HG03457 (cell line): Measurements from ENCODE around the gene GPC6.

Experiments used
- ATAC-seq: cut with Tn5 transposase; IDR thresholded peaks from one replicate; pipeline ENCODE4 v1.9.1; 2021; ENCODE audit warnings: moderate number of reproducible peaks; ENCODE audit not compliant: unreplicated experiment

GPC6 gene

DNA sequence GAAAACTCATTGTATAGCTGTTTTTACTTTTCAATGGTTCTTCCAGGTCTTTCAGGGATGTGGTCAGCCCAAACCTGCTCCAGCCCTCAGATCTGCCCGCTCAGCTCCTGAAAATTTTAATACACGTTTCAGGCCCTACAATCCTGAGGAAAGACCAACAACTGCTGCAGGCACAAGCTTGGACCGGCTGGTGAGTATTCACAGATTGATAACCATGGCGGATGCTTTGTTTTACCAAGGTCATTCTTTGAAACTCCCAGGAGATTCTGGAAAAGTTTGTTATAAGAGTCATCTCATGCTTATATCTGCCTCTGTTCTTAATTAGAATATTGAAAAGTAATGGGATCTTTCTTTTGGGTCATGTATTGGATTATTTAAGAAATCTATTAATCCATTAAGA is 1079.3 kb downstream of the GPC6 start:
- no peak for ATAC-seq

DNA sequence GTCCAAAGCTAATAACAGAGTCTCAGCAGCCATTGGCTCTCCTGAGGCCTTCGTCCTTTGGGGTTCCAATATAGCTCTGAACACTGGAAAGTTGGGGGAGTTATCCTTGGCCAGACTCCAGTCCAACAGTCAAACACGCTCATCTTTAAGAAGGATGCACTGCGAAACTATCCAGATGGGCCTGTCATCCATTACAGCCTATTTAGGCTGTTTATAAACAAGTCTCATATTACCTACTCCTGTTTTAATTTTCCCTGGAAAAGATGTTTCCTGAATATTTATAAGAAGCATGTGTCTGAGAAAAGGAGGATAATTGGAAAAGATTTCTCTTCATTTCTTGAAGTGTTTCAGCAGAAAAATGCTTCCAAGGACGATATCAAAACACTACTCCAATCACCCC is 1082.2 kb downstream of the GPC6 start:
- ATAC-seq, result no peak

DNA sequence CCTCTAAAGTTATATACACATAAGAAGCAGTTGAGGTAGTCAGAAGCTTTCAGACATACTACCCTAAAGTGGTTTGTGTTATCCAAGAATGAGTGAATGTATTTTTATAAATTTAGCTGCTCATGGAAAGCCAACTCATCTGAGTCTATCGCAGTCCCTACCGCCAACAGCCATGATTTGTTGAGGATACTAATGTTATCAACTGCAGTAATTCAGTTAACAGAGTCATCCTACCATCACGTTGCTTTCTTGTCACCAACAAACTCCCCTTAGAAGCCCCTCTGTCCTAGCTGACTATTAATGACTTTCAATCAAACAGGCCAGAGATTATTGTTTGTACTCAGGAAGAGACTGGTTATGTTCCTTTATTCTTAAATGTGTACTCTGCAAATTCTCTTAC is 1083.0 kb downstream of the GPC6 start:
- ATAC-seq, result no peak

DNA sequence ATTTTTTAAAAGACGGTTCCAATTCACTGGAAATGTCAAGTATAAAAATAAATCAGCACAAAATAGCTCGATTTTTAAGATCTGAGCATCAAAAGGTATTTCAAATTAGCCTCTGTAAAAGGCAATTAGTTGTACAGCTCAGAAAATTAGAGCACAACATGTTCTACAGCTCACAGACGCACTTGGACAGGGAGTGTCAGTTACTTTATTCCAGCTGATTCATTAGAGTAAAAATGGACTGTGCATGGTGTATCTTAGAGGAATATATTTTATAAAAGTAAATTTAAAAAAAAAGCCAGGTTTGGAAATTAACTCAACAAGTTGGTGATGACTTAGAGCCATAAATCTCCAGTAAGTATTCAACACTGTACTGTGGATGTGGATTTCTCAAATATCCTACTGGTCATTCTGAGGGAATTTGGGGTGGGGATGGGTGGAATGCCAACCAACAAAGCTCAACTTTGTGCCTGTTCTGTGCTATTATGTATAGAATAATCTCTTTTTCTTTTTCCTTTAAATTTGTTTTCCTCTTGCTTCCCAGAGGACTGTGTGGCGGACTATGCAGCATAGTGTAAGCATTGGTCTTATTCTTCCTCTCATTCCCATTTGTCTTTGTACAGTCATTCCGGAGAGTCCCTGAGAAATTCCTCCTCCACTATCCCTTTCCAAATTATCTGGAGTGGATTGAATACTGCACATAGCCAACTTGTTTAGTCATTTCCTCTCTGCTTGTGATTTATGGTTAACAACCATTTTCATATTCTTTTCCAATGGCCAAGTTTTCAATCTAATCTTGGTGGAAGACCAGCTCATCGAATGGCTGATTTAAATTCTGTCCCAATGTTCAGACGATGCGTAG is 1083.6 kb downstream of the GPC6 start:
- ATAC-seq, result no peak

DNA sequence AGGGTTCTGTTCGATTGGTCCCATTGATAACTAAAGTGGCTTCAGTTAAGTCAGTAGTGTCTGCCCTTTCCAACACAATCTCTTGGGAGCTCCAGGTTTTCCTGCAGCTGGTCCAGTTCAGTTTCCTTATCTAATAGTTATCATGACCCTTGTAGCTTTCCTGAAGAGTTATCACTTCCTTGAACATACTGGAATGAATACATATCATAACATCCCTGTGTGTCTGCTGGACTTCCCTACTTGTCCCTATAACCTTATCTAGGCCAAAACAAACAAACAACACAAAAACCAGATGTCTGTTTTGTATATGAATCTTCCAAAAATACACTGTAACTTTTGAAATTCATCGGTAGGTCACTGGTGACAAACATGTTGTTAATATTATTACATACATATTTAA is 1085.3 kb downstream of the GPC6 start:
- no peak for ATAC-seq

DNA sequence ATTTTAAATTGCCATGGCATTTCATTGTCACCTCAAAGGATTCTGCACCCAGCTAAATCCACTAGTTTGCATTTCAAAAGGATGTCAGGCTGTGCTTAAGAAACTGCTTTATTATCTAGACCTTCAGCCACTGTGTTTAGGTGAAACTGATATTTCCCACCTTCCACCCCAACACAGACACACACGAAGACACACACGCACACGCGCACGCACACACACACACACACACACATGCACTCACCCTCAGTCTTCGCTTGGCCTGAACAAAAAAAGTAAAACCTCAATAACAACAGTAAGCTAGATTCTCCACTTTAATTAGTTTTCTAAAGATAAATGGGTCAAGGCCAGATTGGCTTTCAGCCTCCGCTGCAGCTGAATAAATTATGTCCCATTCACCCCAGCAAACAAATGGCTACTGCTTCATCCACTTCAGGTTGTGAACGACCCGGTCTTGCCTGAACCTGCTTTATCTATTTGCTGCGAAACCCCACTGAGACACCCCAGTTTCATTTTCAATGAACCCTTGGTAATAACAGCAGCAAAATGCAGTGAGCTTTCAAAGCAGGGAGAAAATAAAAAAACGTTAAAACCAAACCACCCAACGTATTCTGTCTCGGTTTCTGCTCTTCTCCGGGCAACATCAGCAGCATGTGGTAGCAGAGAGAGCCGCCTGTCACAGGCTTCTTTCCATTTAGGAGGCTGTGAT is 1086.1 kb downstream of the GPC6 start:
- ATAC-seq, result no peak

DNA sequence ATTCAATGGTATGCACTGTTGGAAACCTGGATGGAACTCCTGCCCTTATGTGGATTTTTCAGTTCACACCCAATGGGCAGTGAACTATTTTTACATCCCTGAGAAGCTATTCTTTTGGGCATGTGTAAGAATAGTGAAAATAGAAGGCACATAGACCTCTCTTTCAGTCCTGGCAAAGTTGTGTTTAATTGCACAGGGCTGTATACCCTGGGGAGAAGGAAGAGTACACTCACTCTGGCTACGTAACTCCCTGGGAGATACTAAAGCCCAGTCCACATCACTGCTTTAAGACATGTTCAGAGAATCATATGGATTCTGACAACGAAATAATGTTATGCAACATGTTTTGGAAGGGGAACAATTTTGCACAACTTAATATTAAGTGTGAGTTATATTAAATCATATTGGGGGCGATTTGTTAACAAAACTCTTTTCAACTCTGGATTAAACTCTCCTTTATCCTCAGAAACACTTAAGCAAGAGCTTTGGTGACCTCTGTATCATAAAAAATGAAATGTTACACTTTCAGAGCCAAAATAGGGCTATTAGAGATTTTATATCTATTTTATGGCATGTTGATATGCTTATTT is 1086.8 kb downstream of the GPC6 start:
- ATAC-seq, result no peak

DNA sequence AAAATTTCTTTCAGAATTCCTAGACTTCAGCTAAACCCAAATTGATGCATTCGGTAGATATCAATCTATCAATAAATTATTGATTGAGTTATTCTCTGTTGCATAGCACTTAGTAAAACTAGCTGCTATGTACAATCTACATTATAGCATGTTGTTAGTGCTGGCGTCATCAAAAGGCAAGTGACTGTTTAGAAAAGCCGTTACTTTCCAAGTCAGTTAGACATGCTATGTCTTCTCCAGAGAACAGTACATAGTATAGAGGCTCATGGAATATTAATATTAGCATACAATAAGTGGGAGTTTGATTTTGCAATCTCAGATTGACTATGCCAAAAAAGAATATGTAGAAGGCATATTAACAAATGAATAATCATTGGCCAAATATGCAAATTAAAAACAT is 1087.3 kb downstream of the GPC6 start:
- no peak for ATAC-seq

DNA sequence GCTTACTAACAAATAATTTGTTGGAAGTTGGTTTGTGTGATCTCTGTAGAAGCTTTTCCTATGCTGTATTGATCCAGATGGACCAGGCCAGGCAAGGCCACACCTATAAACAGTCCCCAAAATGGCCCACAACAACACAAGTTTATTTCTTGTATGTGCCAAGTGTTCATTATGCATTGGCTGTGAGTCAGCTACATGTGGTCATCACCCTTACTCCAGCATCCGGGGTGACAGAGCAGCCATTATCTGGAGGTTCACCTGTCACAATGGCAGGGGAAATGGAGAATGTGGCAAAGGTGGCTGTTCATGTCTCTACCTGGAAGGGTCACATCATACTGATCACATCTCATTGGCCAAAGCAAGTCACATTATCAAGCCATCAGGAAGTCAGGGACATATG is 1088.6 kb downstream of the GPC6 start:
- no peak for ATAC-seq

DNA sequence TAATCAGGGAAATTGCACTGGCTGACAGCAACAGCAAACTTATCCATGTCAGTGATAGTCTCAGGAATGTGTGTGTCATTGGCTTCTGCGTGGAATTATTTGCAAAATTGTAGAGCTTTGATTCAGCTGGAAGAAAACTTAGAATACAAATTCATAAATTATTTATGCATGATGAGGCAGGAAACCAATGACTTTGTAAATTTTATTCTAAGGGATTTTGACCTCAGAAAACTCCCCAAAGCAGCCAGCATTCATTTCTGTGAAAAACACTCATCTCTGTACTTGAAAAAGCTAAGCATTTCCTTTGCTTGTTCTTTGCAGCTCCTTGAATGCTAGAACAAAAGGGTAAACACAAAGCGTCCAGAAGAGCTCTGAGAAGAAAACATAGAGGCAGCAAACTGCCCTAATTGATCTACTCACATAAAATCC is 1090.5 kb downstream of the GPC6 start:
- no peak for ATAC-seq

DNA sequence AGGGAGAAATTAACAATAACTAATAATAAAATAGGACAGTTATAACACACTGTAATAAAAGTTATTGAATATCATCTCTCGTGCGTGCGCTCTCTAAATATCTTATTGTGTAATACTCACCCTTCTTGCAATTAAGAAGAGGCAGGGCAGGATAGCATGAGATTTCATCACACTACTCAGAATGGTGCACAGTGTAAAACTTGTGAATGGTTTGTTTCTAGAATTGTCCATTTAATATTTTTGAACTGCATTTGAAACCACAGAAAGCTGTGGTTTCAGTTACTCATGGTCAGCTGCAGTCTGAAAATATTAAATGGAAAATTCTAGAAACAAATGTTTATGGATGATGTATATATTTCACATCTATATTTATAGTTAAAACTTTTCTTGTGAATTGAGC is 1091.8 kb downstream of the GPC6 start:
- no peak for ATAC-seq

DNA sequence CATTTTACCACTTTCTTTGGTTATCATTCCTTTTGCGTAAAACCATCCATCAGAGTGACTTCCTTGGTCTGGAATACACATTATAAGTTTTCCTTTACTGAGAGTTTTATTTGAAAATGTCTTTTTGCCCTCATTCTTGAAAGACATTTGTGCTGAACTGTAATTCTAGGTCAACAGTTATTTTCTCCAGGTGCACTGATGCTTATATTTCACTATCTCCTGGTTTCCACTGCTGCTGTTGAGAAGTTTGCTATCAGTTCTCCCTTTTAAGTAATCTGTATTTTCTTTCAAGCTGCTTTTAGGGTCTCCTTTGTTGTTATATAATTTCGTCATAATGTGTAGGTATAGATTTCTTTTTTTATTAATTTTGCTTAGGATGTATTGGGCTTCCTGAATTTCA is 1092.9 kb downstream of the GPC6 start:
- ATAC-seq, result no peak

DNA sequence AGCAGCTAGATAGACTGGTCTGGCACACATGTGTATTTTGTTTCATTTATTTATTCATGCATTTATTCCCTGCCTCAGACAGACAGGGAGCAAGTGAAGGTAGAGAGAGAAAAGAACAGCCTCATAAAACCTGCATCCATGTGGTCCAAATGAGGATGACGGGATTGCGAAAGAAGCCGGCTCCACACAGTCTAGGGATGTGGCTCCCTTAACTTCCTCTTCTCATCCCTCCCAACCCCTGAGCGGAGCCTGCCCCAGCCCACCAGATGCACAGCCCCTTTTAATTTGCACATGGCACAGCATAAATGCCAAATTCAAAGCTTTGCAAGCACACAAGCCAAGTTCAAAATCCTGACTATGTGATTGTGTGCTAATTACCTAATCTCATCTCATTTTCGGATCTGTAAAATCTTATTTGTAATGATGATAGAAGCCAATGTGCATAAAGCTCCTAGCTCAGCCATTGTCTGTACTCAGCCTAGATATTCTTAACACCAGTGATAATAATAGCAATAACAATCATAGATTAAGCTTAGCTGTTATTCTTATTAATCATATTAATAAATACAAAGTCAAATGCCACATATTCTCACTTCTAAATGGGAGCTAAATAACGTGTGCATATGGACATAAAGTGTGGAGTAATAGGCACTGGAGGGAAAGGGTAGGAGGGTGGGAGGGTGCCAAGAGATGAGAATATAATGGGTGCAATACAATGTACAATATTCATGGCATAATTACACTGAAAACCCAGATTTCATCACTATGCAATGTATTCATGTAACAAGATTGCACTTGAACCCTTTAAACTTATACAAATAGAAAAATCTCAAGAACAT is 1096.5 kb downstream of the GPC6 start:
- ATAC-seq, result no peak

DNA sequence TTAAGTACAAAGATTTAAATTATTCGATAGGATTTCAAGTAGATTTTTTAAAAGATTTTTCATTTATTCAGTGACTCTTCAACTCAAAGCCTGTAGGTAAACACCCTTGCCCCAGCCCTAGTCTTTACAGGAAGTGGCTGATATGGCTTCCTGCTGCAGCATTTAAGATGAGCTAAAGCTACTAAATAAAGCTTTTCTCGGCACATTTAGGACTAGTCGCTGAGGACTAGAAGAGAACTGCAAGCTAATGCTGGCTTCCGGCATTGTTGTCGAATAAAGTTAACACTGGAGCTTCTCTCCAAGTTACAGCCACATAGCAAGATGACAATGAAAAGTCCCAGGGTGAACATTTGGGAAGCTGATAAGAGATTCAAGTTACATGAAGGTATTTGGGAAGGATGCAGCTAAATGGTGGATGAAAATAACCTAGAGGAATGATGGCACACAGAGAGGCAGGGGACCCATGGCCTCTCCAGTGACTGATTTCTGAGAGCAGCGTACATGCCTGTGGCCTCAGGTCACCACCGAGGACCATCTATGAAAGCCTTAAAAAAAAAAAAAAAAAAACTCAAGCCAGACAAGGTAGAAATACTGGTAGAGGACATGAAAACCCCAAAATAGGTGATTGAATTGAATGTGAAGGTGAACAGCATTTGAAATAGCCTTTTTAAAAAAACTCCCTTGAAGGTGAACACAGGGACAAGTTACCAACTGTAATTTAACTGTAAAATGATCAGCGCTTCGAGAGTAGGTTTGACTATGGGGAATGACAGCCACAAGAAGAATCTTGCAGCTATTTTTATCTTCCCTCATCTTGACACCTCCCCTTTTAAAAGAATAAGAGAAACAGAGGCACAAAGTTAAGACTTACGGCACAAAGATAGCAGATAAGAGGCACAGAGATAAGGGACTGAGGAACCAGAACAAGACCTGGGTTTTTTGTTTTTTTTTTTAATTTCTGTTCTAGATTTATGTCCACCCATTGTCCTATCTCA is 1097.5 kb downstream of the GPC6 start:
- ATAC-seq, result no peak

DNA sequence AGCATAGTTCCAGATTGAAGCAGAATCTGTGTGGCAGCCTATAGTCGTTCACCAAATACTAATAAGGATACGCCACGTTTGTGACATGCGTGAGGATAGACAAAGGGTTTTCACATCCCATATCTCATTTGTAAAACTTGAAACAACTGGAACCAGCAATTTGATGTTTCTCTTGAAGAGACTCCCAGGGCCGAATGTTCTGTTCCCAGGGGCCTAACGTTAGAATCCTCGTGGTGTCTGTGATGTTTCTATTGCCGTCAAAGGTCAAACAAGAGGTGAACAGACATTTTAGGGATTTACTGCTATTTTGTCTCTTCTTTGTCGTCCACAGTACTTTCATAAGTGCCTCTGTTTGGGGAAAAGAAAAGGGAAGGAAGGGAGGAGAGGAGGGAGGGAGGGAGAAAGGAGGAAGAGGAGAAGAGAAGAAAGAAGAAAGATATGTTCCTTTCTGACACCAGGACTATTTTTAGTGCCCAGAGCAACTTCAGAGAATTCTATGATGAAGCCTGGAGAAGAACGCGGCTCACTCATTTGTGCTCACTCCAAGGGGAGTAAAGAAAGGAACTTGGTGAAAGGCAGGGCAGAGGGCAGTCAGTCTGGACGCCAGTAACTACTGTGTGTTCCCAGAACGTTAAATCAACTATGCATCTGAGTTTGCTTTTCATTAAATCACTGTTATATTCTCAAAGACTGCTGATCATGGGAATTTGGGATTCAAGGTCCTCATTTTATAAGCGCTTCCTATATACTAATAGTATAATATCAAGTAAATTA is 1098.3 kb downstream of the GPC6 start:
- ATAC-seq, result no peak

DNA sequence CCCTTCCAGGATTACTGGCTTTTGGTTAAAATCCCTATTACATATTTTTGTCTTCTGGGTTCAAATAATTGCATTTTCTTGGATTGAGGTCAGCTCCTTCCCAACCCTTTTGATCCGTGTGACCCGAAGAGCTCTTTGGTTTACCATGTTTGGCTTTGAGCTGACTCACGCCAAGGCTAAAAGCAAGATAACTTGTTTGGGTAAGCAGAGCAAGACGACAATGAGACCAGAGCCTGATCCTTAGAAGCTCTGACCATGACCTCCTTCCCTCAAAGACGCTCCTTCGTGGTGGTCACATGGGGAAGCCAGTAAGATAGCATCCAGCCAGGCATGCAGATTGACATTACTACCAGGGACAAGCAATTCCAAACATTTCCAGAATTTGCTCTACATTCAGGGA is 1099.0 kb downstream of the GPC6 start:
- ATAC-seq, result no peak

DNA sequence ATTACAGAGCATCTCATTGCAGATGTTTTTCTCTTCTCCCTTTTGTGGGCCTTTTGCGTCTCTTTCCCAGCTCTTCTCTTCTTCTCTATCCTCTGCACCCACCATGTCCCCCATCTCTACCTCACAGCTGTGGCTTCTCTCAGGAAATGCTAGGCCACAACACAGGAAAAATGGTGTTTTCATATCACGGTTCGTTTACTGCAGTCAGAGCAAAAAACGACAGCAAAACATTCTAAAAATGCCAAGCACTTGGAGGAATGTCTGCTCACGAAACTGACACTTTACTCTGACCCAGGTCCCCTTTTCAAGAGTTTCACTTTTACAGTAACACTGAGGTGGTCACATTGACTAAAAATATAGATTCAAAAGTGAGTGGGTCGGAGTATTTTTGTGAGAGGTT is 1100.7 kb downstream of the GPC6 start:
- ATAC-seq, result peak; percentile 92

DNA sequence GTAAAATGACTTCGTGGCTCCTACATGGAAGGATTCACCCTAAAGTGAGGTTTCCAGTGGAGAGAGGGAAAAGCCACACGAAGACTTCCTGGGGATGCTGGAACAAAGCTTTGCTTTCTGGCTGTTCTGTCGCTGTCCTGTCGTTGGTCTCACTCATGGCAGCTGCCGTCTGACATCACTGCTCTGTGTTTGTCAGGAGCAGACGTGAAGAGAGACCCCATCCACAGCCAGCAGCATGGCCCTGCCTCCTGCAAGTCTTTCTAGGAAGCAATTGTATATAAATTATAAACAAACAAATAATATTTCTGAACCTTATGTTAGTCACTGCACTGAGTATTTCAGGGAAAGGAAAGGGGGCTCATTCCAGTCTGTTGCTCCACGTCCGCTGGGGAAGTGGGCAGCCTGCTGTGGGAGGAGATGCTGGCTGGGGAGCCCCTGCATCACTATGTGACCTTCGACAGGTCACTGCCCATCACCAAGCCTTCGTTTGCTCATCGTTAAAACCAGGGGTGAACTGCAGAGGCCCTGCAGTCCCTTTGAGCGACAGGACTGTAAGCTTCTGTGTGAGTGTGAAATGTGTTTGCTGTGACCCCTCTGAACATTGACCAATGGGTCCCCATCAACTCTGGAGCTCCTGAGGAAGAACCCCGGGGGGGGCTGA is 1101.9 kb downstream of the GPC6 start:
- ATAC-seq, result no peak

DNA sequence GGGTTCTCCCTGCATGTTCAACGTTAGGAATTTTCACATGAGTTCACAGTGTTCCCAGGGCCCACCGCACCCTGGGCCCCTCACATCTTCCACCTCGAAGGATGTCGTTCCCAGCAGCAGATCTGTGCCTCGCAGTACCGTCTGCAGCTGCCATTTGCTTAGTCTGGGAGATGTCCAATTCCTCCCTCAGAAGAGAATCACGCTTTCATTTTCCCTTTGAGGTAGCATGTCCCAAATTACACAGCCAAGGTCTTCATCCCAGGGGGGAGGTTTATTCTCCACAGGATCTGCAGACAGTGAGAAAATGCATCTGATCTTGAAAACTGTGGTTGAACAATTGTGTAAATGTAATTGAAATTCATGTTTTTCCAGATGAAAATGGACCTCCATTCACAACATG is 1102.7 kb downstream of the GPC6 start:
- no peak for ATAC-seq
